Lung microvascular endothelial cell (primary cell): Measurements from ENCODE around the gene FHOD3. TPM values are rescaled to one million over a fixed set of nuclear protein-coding genes. Genes with fewer than 3 reads are reported as not detected.
A peak's percentile ranks its signal among the peaks of the same experiment; 100 is the strongest.
"Not testable (repeated sequence)": the region's sequence is repeated elsewhere in the genome, so short reads cannot be mapped to it uniquely, and the experiment has no call there.

ENCODE experiments used
- DNase-seq, 2 donors: peaks; one replicate each; pipeline versions ENCODE4 v3.0.0 to v3.0.0-alpha.2; 2010; ENCODE audit warnings: low read depth in 2 of 2
- total RNA-seq: library from RNA; depleted of rRNA; stranded (reverse); fragments of >200 nt; gene quantifications from 2 replicates; pipeline ENCODE4 v1.2.1, GENCODE V29; 2014

The FHOD3 gene
- total RNA-seq, 1 donor from 2014 or later = under 0.01 TPM

DNA sequence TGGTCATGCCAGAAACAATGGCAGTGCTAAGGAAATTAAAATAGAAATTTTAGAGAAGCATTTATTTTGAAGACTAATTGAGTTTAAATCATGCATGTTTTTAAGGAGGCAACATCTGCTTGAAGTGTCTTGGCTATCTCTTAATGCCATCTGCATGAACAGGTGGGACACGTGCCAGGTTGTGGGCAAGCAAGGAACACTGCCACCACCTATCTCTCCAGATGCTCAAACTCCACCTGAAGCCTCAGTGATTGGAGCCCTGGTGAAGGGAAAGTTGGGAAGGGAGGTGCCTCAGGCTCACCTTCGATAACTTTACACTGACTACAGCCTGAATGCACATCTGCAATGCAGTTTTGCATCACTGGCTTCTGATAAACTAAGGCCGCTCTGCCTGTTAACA is 439.8 kb downstream of the FHOD3 start:
- no peak for DNase-seq

DNA sequence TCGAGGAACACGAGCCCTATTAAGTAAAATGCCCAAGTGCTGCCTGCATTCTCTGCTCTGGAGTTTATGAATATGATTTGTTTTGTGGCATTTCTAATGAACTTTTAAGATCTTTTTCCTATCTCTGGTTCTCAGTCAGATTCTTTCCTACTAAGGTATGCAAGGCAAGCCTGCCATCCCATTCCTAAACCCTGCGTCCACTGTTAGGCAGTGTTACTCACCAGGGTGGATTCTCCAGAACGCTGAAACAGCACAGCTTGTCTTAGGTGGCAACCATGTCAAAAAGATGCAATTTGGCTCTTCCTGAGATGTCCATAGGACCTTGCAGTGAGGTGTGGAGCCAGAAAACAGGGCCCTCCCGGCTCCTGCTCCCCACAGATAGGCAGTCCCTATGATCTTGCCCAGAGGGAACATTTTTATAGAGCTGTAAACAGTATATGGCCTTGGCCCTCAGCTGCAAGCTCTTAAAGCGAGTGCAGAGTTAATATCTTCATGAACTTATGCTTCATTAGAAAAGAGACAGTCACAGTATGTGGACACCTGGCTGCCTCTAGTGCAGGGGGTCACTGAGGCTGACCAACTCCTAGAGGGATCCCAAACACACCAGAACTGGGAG is 446.9 kb downstream of the FHOD3 start:
- no peak for DNase-seq

DNA sequence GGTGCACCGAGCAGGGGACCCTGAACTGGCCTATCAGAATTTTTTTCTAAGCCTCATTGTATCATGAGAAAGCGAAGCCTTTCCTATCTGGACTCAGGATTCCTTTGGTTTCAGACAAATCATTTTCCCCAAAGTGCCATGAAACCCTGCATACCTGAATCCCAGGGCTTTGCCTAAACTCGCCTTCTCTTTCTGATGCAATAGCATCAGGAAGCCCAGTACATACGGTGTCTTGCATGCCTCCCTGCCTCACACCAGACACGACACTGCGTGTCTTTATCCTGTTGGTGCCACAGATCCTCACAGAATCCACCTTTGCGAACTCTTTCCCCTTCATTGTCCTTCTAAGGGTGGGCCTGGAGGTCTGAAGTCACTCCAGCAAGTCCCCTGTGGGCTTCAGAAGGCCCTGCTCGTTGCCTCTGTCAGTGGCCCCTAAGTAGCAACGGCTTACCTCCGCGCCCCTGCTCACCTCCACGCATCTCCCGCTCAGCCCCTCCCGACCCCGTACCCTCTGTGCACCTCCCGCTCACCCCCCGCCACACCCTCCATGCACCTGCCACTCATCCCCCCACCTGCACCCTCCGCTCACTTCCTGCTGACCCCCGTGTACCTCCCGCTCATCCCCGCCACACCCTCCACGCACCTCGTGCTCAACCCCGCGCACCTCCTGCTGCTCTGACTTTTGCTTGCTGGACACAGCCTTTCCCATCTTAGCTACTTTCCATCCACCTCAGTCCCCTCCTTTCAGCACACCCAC is 447.9 kb downstream of the FHOD3 start:
- DNase-seq = no peak

DNA sequence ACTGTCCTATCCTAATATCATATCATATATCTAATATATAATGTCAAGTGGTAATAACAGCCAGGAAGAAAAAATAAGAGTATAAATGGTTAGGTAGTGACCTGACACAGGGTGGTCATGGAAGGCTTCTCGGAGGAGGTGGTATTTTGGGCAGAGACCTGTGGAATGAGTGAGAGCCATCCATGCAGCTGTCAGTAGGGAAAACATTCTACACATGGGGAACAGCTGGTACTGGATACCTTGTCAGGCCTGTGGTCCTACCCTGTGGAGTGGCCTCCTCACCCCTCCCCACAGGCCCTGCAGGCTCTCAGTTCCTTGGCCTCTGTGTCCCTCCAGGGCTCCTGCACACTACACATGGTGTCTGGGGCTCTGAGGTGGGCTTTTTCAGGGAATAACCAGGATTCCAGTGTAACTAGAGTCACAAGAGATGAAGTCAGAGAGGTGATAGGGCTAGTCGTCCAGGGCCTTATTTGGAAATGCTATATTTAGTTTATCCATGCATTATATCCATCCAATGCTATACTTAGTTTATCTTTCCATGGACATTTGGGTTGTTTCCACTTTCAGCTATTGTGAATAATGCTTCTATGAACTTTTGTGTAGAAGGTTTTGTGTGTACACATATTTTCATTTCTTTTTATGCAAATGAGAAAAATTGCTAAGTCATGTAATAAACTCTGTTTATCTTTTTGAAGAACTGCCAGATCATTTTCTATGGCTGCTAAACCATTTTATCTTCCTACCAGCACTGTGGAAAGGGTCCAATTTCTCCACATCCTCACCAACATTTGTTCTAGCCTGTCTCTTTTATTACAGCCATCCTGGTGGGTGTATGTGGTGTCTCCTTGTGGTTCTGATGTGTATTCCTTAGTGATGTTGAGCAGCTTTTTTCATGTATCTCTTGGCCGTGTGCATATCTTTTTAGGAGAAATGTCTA is 455.7 kb downstream of the FHOD3 start:
- DNase-seq = no peak

DNA sequence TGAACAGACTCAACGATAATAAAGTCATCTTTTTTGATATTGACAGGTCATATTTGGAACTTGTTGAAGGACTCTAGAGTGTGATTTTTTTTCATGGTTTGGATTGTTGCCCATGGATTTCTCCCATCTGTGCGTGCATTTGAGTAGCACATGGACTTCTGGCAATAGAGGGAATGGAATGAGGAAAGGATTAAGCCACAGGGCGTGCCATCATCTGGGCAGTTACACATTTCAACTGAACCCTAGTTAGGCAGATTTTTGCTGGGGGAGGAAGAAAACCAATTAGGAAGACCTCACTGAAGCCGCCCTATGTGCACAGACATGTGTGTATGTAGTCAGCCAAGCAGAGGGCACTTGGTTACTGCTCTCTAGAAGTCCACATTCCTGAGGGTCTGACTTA is 458.7 kb downstream of the FHOD3 start:
- DNase-seq = no peak

DNA sequence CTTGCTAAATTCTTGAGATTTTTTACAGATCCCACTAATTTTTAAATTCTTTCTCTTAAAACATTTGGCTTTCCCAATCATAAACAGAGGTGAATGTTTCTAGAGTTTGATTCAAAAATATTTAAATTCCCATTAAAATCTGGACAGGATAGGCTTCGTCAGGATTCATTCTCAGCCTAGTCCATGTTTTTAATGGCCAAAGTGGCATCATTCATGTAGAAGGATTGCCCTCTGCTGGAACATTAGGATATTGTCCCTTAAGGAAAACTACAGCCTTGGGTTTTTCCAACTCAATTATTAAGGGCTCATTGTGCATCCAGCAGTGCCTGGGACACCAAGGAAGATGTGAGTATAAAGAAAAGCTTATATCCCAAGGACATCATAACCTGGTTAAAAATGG is 459.6 kb downstream of the FHOD3 start:
- peak; percentile 68 to 71 for DNase-seq

DNA sequence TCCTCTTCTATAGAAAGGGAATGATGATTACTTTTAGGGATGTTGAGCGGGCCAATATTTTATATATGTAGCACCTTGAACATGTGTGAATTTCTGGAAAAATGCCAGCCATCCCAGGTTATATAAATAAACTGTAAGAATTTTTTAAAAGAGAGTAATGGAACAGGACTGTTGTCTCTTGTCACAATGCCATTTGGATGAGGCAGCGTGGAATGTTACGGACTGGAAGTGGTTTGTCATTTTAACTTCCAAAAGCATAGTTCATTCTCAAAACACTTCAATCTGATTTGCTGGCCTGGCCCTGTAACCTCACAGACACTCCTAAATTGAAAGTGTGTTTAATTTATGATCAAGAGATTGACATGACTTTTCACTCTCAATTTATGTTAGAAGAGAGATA is 460.5 kb downstream of the FHOD3 start:
- DNase-seq = peak in 1 of 2 donors; percentile 38

DNA sequence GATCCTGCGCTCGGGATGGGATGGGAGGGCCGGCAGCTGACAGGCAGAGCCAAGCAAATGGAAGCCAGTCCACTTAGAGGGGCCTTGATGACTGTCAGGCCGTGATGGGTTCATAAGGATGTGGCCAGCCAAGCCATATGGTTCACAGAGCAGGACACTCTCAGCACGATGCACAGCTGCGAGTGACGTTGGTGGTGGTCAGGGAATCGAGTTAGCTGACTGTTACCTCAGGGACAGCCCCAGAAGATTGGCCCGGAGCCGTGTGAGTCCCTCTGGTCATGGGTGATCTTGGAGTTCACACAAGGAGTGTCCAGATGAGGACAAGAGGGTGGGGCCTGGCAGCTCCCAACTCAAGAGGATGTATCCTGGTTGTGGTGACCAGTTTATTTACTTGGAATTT is 461.1 kb downstream of the FHOD3 start:
- DNase-seq = no peak

DNA sequence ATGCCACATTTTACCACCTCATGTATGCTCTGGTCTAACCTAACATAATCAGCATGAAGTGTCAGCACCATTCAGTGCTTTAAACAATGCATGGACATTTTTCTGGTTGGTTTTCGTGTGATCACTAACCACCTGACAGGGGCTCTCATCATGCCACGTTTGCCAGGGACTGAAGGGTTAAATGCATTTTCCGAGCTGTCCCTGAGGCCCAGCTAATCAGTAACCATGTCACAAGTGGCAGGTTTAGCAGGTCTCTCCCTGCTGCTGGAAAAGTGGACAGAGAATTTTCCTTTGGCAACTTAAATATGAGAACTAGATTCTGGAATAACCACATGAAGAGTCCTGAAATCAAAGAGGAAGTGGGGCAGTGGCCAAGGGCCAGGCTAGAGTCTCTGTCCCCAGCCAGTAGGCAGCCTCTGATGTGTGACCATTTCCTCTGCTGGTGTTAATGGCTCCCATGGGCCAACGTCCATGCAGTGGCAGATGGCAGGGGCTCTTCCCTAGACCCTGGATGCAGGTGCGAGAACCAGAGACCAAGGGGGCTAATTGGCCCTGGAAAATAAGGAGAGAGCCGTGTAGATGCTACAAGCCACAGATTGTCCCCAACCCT is 461.8 kb downstream of the FHOD3 start:
- DNase-seq = no peak

DNA sequence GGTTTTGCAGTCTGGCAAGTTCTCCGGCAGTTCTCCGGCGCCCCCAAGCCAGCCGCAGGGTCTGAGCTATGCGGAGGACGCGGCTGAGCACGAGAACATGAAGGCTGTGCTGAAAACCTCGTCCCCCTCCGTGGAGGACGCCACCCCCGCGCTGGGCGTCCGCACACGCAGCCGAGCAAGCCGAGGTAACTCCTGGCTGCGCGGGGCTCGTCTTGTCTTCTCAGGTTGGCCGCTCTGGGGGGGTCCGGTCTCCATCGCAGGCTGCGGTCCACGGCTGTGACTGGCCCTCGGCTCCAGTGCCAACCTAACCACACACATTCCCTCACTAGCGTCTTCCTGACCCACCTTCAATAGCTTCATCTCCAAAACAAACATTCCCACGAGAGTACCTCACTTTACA is 463.1 kb downstream of the FHOD3 start:
- no peak for DNase-seq

DNA sequence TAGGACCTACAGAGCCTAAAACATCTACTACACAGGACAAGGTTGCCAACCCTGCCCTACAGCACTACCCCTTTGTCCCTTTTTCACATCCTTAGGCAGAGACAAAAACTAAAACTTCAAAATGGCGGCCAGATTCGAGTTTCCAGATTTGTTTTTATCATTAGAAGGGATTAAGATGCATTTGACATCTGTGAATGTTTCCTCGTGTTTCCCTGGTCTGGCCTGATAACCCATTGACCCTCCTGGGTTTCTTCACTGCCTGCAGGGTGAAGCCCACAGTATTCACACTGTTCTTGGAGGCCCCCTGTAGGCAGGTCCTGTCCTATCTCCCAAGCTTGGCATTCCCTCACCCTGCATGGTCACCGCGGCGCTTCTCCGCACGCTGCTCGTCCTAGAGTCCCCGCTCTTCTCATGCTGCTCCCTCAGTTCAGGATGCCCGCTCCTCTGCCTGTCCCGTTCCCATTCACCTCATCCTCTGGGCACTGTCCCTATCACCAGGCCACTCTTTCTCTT is 463.7 kb downstream of the FHOD3 start:
- DNase-seq = no peak

DNA sequence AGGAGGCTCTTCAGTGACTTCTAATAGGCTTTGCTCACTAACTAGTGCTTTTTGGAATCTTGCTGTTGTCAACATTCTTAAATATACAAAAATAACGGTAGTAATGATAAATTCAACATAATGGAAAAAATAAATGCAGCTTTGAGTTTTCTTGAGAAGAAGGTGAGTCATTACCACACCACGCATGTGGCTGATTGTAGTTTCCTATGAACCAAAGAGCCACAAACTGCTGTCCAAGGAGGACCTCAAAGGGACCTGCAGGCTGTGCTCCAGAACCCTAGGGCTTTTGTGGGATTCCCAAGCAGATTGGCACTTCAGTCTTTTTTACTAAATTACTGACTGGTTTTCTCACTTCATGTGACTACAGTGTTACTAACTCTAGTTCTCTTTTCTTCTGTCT is 464.6 kb downstream of the FHOD3 start:
- DNase-seq = peak in 1 of 2 donors; percentile 21

DNA sequence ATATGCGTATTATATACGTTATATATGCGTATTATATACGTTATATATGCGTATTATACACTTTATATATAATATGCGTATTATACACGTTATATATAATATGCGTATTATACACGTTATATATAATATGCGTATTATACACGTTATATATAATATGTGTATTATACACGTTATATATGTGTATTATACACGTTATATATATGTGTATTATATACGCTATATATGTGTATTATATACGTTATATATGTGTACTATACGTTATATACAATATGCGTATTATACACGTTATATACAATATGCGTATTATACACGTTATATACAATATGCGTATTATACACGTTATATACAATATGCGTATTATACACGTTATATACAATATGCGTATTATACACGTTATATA is 465.5 kb downstream of the FHOD3 start:
- not testable (repeated sequence) for DNase-seq

DNA sequence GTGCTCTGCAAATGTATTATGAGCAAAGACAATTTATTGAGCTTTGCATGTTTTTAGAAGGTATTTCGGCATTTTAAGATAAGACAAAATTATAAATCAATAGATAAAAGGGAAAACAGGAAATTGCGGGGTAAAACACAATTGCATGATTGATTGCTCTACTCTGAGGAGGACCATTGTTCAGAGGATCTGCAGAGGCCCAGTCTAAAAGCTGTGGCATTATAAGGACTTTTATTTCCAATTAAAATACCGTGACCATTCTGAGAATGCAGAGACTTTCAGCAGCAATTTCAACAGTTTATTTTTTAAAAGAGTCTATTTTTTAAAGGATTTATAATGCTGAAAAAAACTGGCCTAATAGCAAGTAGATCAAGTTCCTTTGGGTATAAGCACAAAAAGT is 469.3 kb downstream of the FHOD3 start:
- DNase-seq = no peak

DNA sequence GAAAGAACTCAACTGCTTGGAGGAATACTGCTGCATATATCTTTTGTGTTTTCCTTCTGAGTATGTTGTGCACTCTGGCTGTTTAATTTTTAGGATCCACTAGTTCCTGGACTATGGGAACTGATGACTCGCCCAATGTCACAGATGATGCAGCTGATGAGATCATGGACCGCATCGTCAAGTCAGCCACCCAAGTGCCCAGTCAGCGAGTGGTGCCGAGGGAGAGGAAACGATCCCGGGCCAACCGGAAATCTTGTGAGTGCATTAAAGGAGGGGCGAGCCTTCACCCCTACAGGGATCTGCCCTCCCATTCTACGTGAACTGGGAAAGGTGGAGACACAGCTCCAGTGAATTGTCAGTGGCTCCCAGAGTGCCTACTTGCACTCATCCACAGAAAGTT is 471.7 kb downstream of the FHOD3 start:
- peak in 1 of 2 donors; percentile 52 for DNase-seq

DNA sequence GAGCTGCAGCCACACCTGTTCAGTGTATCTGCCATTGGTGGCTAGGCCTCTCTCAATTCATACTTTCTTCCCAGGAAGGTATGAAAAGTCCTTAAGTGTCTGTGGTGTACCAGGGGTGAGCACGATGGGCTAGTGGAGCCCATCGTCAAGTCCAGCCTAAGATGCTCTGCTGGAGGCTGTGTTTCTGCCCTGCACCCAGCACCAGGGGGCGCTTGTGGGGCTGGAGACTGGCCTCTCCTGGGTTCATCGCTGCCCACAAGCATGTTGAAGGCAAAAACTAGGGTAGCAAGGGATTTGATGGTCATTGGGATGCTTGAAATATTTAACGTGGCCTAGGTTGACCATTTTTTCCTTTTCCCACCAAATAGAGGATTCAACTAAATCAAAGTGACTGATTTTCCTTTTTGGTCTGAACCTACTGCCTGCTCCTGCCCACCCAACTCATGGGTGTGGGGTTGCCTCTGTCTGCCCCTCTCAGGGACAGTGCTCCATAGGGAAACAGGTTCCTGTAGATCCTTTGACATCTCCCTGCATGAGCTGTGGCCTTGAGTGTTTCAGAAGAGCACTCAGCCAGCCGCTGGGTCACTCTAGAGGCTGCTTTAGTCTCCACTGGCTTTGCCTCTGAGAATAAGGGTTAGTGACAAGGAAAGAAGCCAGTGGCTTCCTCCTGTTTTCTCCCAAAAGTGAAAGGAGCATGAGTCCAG is 472.2 kb downstream of the FHOD3 start:
- DNase-seq = peak in 1 of 2 donors; percentile 32

DNA sequence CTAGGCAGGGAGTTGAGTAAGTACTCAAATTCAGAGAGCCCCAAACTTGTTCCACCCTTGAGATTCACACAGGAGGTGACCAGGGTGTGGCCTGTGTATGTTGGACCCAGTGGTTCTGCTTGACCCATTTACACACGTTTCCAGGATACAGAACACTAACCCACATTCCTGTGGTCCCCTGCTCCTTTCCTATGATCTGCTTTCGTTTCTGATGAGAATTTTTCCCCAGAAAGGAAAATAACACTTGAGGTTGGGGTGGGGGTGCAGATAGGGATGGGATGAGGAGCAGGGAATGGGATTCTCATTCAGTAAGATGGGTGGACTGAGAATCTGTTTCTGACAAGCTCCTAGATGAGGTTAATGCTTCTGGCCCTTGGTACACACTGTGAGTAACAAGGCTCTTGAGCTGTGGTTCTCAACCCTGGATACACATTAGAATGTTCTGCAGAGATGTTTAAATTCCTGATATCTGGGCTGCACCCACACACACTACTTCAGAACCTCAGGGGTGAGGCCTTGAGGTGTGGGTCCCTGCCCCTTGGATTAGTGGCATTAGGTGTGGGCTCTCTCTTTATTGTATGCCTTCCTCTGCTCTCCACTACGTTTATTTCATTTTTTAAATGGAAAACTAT is 472.9 kb downstream of the FHOD3 start:
- DNase-seq = no peak

DNA sequence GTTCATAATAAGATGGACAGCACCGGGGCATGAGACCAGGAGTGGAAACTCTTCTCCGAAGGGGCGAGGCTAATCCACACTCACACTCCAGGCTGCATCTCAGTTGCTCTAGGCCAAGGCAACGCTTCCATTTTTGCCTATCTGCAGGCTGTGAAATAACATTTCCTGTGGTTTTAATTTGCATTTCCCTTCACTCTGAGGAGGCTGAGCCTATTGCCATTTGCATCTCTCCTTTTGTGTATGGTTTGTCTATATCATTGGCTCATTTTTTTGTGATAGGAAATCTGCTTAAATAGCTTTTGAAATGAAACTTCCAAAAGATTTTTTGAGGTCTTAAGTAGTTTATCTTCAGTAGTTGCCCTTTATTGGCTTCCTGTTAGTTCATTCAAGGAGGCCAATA is 473.7 kb downstream of the FHOD3 start:
- DNase-seq = no peak

DNA sequence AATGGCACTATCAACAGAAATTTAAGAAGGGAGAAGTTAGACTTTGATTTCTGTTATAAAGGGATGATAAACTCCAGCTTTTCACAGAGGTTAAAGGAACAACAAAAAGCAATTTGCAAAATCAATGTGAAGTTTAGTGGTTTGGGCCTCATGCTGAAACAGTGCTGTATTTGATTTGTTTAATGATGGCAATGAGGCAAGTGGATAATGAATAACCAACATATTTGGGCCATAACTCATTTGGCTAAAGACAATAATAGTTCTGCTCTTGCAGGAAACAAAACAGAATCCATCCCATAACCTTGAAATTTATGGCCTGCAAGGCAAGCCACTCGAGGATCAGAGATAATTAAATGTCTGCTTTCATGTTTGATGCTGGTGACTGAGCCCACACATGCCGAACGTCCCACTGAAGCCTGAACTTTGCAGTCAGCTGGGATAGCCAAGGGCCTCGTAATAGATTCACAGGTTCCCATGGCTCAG is 474.8 kb downstream of the FHOD3 start:
- no peak for DNase-seq

DNA sequence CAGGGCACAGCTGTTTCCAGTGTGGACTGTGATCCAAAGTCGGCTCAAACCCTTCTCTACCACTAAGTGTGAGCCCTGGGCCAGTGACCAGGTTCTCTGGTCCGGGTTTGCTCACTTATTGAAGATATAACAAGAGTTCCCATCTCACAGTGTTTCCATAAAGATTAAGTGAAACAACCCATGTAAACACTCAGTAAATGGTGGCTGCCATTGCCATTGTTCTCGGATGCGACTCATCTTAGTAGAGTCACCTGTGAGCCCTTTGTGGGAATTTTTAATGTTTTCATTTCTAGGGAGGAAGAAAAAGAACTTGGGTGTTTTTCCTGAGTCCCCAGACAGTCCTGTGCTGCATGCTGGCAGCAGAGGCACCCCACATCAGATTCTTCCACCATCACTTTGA is 477.9 kb downstream of the FHOD3 start:
- no peak for DNase-seq
